ENCODE results near the gene NCKAP5.

Gene NCKAP5

GRCh38 chr2:133380991-133381390 lies 187.3 kb downstream of the NCKAP5 start:
- in situ Hi-C loops (cut with HindIII; ENCODE audit: low sequenced_read_pairs) = no loop called here
- TF ChIP-seq CTCF (IDR thresholded peaks at IDR 0.05; ENCODE audit: low read depth, low read length, missing control alignments) = no peak
- no peak overlapping the region for H3K4me3 ChIP-seq (ENCODE audit: low read depth, low read length)
- DNase-seq (ENCODE audit: low read depth) = no peak

GRCh38 chr2:133378928-133379549 lies 189.2 kb downstream of the NCKAP5 start:
- no peak overlapping the region for H3K4me3 ChIP-seq (ENCODE audit: low read depth, low read length)
- in situ Hi-C loops (cut with HindIII; ENCODE audit: low sequenced_read_pairs) = no loop called here
- TF ChIP-seq CTCF (IDR thresholded peaks at IDR 0.05; ENCODE audit: low read depth, low read length, missing control alignments) = no peak
- no peak for DNase-seq (ENCODE audit: low read depth)

GRCh38 chr2:133378386-133378785 lies 189.9 kb downstream of the NCKAP5 start:
- H3K4me3 ChIP-seq (ENCODE audit: low read depth, low read length) = no peak overlapping the region
- no peak for DNase-seq (ENCODE audit: low read depth)
- TF ChIP-seq CTCF (IDR thresholded peaks at IDR 0.05; ENCODE audit: low read depth, low read length, missing control alignments) = no peak
- in situ Hi-C loops (cut with HindIII; ENCODE audit: low sequenced_read_pairs) = no loop called here

- DNase-seq (ENCODE audit: low read depth) = no peak
- in situ Hi-C loops (cut with HindIII; ENCODE audit: low sequenced_read_pairs) = no loop called here
- no peak for TF ChIP-seq CTCF (IDR thresholded peaks at IDR 0.05; ENCODE audit: low read depth, low read length, missing control alignments)
- no peak overlapping the region for H3K4me3 ChIP-seq (ENCODE audit: low read depth, low read length)
Observed at GRCh38 chr2:133377599-133377998, 190.7 kb downstream of the NCKAP5 start.

- TF ChIP-seq CTCF (IDR thresholded peaks at IDR 0.05; ENCODE audit: low read depth, low read length, missing control alignments) = no peak
- peak; percentile 11 for DNase-seq (ENCODE audit: low read depth)
- in situ Hi-C loops (cut with HindIII; ENCODE audit: low sequenced_read_pairs) = no loop called here
- no peak overlapping the region for H3K4me3 ChIP-seq (ENCODE audit: low read depth, low read length)
Observed at GRCh38 chr2:133377021-133377481, 191.2 kb downstream of the NCKAP5 start.

- no peak for DNase-seq (ENCODE audit: low read depth)
- no peak overlapping the region for H3K4me3 ChIP-seq (ENCODE audit: low read depth, low read length)
- TF ChIP-seq CTCF (IDR thresholded peaks at IDR 0.05; ENCODE audit: low read depth, low read length, missing control alignments) = no peak
- in situ Hi-C loops (cut with HindIII; ENCODE audit: low sequenced_read_pairs) = no loop called here
Observed at GRCh38 chr2:133374781-133375180, 193.5 kb downstream of the NCKAP5 start.
